CD14-positive monocyte (primary cell): ENCODE results near the gene RNF175. TPM values are rescaled to one million over a fixed set of nuclear protein-coding genes. Genes with fewer than 3 reads are reported as not detected.

ENCODE experiments used
- DNase-seq, 3 donors: peaks; one replicate each; pipeline ENCODE4 v3.0.0-alpha.2; 2011 to 2022
- H2AFZ ChIP-seq: 2 replicates; pipeline ENCODE4 v1.6.0; 2012; ENCODE audit warnings: mild to moderate bottlenecking, low read depth, low read length, inconsistent platforms; ENCODE audit not compliant: insufficient read depth, poor library complexity, severe bottlenecking
- H3K27ac ChIP-seq, 2 donors: 1 replicate in 1 of 2; 2 replicates in 1 of 2; pipeline ENCODE4 v1.5.1; 2012 to 2013; ENCODE audit warnings: low read length in 2 of 2, control low read depth in 1 of 2, inconsistent platforms in 1 of 2, low read depth in 1 of 2, mild to moderate bottlenecking in 1 of 2
- H3K27me3 ChIP-seq, 2 donors: one replicate each; pipeline versions ENCODE4 v1.6.0 to v1.6.1; 2011 to 2013; ENCODE audit warnings: low read length in 2 of 2; ENCODE audit not compliant: control insufficient read depth in 2 of 2, insufficient read depth in 2 of 2
- H3K36me3 ChIP-seq, 2 donors: replicated peaks in 1 of 2; 1 replicate in 1 of 2; 2 replicates in 1 of 2; pipeline versions ENCODE4 v1.5.1 to v1.6.1; 2012 to 2013; ENCODE audit warnings: low read length in 2 of 2, control low read depth in 1 of 2, inconsistent platforms in 1 of 2, mild to moderate bottlenecking in 1 of 2; ENCODE audit not compliant: insufficient read depth in 2 of 2, control insufficient read depth in 1 of 2
- H3K4me1 ChIP-seq, 2 donors: 1 replicate in 1 of 2; 2 replicates in 1 of 2; pipeline versions ENCODE4 v1.5.1 to v1.6.1; 2012 to 2013; ENCODE audit warnings: low read length in 2 of 2, control low read depth in 1 of 2, inconsistent platforms in 1 of 2, mild to moderate bottlenecking in 1 of 2, moderate library complexity in 1 of 2; ENCODE audit not compliant: insufficient read depth in 2 of 2, control insufficient read depth in 1 of 2
- H3K4me2 ChIP-seq: replicated peaks from 2 replicates; pipeline ENCODE3; 2012; ENCODE audit warnings: low read length, moderate library complexity, mild to moderate bottlenecking; ENCODE audit not compliant: poor library complexity, severe bottlenecking; ENCODE audit errors: extremely low read depth
- H3K4me3 ChIP-seq, 3 experiments: fragments of 200-600 bp in 1 of 3; sonication (generic) in 1 of 3; replicated peaks in 1 of 3; 1 replicate in 2 of 3; 2 replicates in 1 of 3; pipeline ENCODE4 v1.5.1; 2011 to 2013; ENCODE audit warnings: low read length in 3 of 3, mild to moderate bottlenecking in 3 of 3, control low read depth in 2 of 3, low read depth in 2 of 3, inconsistent platforms in 1 of 3, moderate library complexity in 1 of 3
- H3K79me2 ChIP-seq: 2 replicates; pipeline ENCODE4 v1.6.0; 2012; ENCODE audit warnings: mild to moderate bottlenecking, control low read depth, inconsistent platforms, low read length, moderate library complexity; ENCODE audit not compliant: insufficient read depth
- H3K9ac ChIP-seq: 2 replicates; pipeline ENCODE4 v1.6.0; 2017; ENCODE audit warnings: low read length, mild to moderate bottlenecking; ENCODE audit not compliant: insufficient read depth, poor library complexity, severe bottlenecking
- H3K9me3 ChIP-seq, 2 donors: replicated peaks in 1 of 2; 1 replicate in 1 of 2; 2 replicates in 1 of 2; pipeline versions ENCODE4 v1.5.1 to v1.6.1; 2012 to 2013; ENCODE audit warnings: low read length in 2 of 2, control low read depth in 1 of 2; ENCODE audit not compliant: control insufficient read depth in 1 of 2, insufficient read depth in 1 of 2
- H4K20me1 ChIP-seq: 2 replicates; pipeline ENCODE4 v1.6.0; 2012; ENCODE audit warnings: mild to moderate bottlenecking, low read length, control low read depth, moderate library complexity; ENCODE audit not compliant: insufficient read depth
- H3K27ac Mint-ChIP-seq, 7 donors: one replicate each; pipeline ENCODE4 v1.8.0; 2020; ENCODE audit warnings: mild to moderate bottlenecking in 7 of 7, mixed read lengths in 7 of 7, moderate library complexity in 6 of 7, inconsistent platforms in 2 of 7
- H3K27me3 Mint-ChIP-seq, 3 donors: one replicate each; pipeline ENCODE4 v1.8.0; 2021 to 2022; ENCODE audit warnings: low read depth in 3 of 3, mild to moderate bottlenecking in 3 of 3, mixed read lengths in 3 of 3, moderate library complexity in 3 of 3, inconsistent platforms in 1 of 3
- H3K36me3 Mint-ChIP-seq, 2 donors: one replicate each; pipeline ENCODE4 v1.8.0; 2020; ENCODE audit warnings: mixed read lengths in 2 of 2, inconsistent platforms in 1 of 2, mild to moderate bottlenecking in 1 of 2
- H3K4me1 Mint-ChIP-seq: one replicate; pipeline ENCODE4 v1.8.0; 2020; ENCODE audit warnings: mild to moderate bottlenecking, mixed read lengths
- H3K4me3 Mint-ChIP-seq, 2 donors: one replicate each; pipeline ENCODE4 v1.8.0; 2020; ENCODE audit warnings: mild to moderate bottlenecking in 2 of 2, mixed read lengths in 2 of 2, moderate library complexity in 1 of 2
- H3K9me3 Mint-ChIP-seq, 7 donors: one replicate each; pipeline ENCODE4 v1.8.0; 2020 to 2022; ENCODE audit warnings: mixed read lengths in 7 of 7, mild to moderate bottlenecking in 6 of 7, moderate library complexity in 6 of 7, inconsistent platforms in 2 of 7
- CTCF ChIP-seq: fragments of 200-600 bp; IDR thresholded peaks from one replicate; pipeline ENCODE4 v1.8.0; 2022; ENCODE audit warnings: antibody characterized with exemption, mild to moderate bottlenecking
- WGBS: methylation state at CpG from one replicate; pipeline ENCODE4 v1.1.5; 2013; ENCODE audit warnings: missing lambda C conversion rate; ENCODE audit not compliant: insufficient coverage; 5-methylcytosine and 5-hydroxymethylcytosine counted together
- intact Hi-C, 2 donors: fragments of 100-400 bp; cut with micrococcal nuclease; formaldehyde crosslinking; loops; one replicate each; pipeline versions ENCODE4 v1.15.0 to v1.15.1; 2023
- polyA plus RNA-seq, 3 donors: library from polyadenylated mRNA; depleted of rRNA in 1 of 3; unstranded in 2 of 3; stranded (reverse) in 1 of 3; fragments of 300-500 nt in 2 of 3; fragments of >200 nt in 1 of 3; fragmentation: Illumina TruSeq in 2 of 3; gene quantifications; 1 replicate in 2 of 3; 2 replicates in 1 of 3; pipeline ENCODE4 v1.2.3, GENCODE V29; 2012 to 2021

Gene RNF175
- polyA plus RNA-seq, 3 donors = 0.36 to 0.91 (median 0.55) TPM

GRCh38 chr4:153663667-153664066 lies 96.2 kb downstream of the RNF175 start:
- Mint-ChIP-seq H3K27ac (peak overlapping the region in 1 of 7 donors; percentile 99), H3K36me3 (peaks cover 35 to 44% of the 10 kb centered on the region in 2 donors)

DNA sequence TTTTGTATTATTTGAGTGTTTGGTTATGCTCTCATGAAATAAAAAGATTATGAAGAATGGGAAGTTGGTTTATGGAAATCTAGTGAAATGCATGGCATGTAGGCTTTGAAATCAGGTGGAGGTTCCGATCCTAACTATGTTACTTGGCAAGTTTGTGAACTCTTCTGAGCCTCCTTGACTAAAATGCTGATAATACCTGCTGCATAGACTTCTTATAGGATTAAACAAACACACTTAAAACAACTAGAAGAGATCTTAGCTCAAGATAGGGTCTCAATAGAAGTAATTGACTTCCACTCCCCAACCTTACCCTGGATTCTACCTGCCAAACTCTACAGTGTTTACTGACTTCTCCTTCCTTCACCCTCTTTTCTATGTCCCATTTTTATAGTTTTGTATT lies 97.9 kb downstream of the RNF175 start:
- DNase-seq = no peak
- Histone ChIP-seq H3K9me3 (peaks cover 5 to 14% of the 10 kb centered on the region in 2 donors), H3K9ac (no peak overlapping the region), H3K4me3 (no peak overlapping the region), H3K79me2 (peaks cover 37% of the 10 kb centered on the region), H4K20me1 (no peaks in the 10 kb centered on the region), H3K4me1 (peaks cover 56 to 66% of the 10 kb centered on the region in 2 donors), H3K36me3 (no peaks in the 10 kb centered on the region), H3K4me2 (no peak overlapping the region), H2AFZ (no peak overlapping the region), H3K27me3 (no peaks in the 10 kb centered on the region), H3K27ac (peak overlapping the region; percentile 82 to 94)
- no CpG with 5 or more reads among the region's 1 CpG for WGBS
- intact Hi-C loops = loop anchor here in 1 of 2 donors (2.0 kb wide), 1 partner anchor 15 kb away; no protein-coding TSS in a partner anchor
- peaks cover 0 to 5% (median 0%) of the 10 kb centered on the region in 3 donors for H3K27me3 Mint-ChIP-seq
- peaks cover 76% of the 10 kb centered on the region for H3K4me1 Mint-ChIP-seq
- H3K9me3 Mint-ChIP-seq = peaks cover 15 to 33% (median 30%) of the 10 kb centered on the region in 7 donors
- H3K36me3 Mint-ChIP-seq = peaks cover 32 to 48% of the 10 kb centered on the region in 2 donors
- H3K4me3 Mint-ChIP-seq = no peak overlapping the region
- peak overlapping the region; percentile 93 to 99 (median 96) for H3K27ac Mint-ChIP-seq
- no peak for TF ChIP-seq CTCF

More at GRCh38 chr4:153663667-153664066, 96.2 kb downstream of the RNF175 start:
- Histone ChIP-seq H4K20me1 (no peaks in the 10 kb centered on the region), H3K9me3 (peaks cover 5 to 17% of the 10 kb centered on the region in 2 donors), H2AFZ (no peak overlapping the region), H3K4me3 (no peak overlapping the region), H3K79me2 (peaks cover 21% of the 10 kb centered on the region), H3K4me2 (no peak overlapping the region), H3K27me3 (no peaks in the 10 kb centered on the region), H3K27ac (peak overlapping the region in 1 of 2 donors; percentile 82), H3K4me1 (peaks cover 38 to 48% of the 10 kb centered on the region in 2 donors), H3K9ac (no peak overlapping the region), H3K36me3 (no peaks in the 10 kb centered on the region)
- DNase-seq = no peak
- Mint-ChIP-seq H3K9me3 (peaks cover 16 to 37% (median 33%) of the 10 kb centered on the region in 7 donors), H3K4me3 (no peak overlapping the region), H3K27me3 (peaks cover 0 to 5% (median 1%) of the 10 kb centered on the region in 3 donors), H3K4me1 (peaks cover 62% of the 10 kb centered on the region)
- no peak for TF ChIP-seq CTCF
- WGBS = no CpG with 5 or more reads among the region's 1 CpG
- intact Hi-C loops = loop anchor here in 1 of 2 donors (2.0 kb wide), 1 partner anchor 13 kb away; no protein-coding TSS in a partner anchor
